B cell (primary cell): Measurements from ENCODE around the gene SMNDC1.

Source experiments
- CTCF ChIP-seq: fragments of 200-600 bp; IDR thresholded peaks from one replicate; pipeline ENCODE4 v1.8.0; 2022; ENCODE audit warnings: antibody characterized with exemption, mild to moderate bottlenecking
- EZH2 ChIP-seq: IDR thresholded peaks from 2 replicates; pipeline ENCODE4 v1.6.1; 2012; ENCODE audit warnings: borderline replicate concordance, low read depth, mild to moderate bottlenecking, moderate library complexity, low read length; ENCODE audit not compliant: insufficient read depth, poor library complexity, severe bottlenecking

GRCh38 chr10:110252151-110252550, 52.6 kb downstream of the SMNDC1 start:
- TF ChIP-seq CTCF (no peak), EZH2 (no peak)
